Measurements from ENCODE around the gene WNT11. TPM values are rescaled to one million over a fixed set of nuclear protein-coding genes. Genes with fewer than 3 reads are reported as not detected.

Gene WNT11
- total RNA-seq, 3 donors from 2014 or later (not counting 1 experiment from before 2014, with no cell fraction given) = 0.47 to 1.3 (median 0.80) TPM

DNA sequence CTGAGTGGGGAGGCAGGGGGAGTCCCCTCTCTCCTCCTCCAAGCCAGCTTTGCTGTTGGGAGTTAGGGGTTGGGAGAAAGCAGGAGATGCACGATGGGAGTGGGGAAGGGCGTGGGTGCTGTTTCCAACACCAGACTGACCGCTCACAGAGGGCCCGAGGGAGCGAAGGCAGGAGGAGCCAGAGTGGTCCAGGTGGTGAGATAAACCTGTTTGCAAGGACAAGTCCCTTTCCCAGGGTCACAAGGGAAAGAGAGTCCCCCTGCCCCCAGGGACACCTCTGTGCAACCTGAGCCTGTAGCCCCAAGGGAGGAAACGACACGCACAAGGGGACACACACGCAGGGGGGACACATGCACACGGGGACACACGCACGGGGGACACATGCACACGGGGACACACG is 42.2 kb downstream of the WNT11 start:
- H3K9me3 Mint-ChIP-seq = no peaks in the 10 kb centered on the region
- no peak overlapping the region for H3K4me3 Mint-ChIP-seq
- intact Hi-C loops (cut with micrococcal nuclease) = no loop called here
- no peaks in the 10 kb centered on the region for H3K9me3 ChIP-seq (ENCODE audit: control insufficient read depth, insufficient read depth, low read length)
- TF ChIP-seq, protein P1, sequence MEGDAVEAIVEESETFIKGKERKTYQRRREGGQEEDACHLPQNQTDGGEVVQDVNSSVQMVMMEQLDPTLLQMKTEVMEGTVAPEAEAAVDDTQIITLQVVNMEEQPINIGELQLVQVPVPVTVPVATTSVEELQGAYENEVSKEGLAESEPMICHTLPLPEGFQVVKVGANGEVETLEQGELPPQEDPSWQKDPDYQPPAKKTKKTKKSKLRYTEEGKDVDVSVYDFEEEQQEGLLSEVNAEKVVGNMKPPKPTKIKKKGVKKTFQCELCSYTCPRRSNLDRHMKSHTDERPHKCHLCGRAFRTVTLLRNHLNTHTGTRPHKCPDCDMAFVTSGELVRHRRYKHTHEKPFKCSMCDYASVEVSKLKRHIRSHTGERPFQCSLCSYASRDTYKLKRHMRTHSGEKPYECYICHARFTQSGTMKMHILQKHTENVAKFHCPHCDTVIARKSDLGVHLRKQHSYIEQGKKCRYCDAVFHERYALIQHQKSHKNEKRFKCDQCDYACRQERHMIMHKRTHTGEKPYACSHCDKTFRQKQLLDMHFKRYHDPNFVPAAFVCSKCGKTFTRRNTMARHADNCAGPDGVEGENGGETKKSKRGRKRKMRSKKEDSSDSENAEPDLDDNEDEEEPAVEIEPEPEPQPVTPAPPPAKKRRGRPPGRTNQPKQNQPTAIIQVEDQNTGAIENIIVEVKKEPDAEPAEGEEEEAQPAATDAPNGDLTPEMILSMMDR (IDR thresholded peaks at IDR 0.05) = no peak
- DNase-seq (no peak), ATAC-seq (no peak)
- no peak overlapping the region for H3K27ac ChIP-seq (ENCODE audit: low read length)
- no peaks in the 10 kb centered on the region for H3K27me3 ChIP-seq (ENCODE audit: control insufficient read depth, insufficient read depth, low read length)
- peaks cover 47% of the 10 kb centered on the region for H3K4me1 ChIP-seq (ENCODE audit: control insufficient read depth, insufficient read depth, low read length)
- H3K4me1 Mint-ChIP-seq = peaks cover 11 to 37% of the 10 kb centered on the region in 2 donors
- no peaks in the 10 kb centered on the region for H3K36me3 Mint-ChIP-seq
- H3K27ac Mint-ChIP-seq = no peak overlapping the region
- WGBS (ENCODE audit: insufficient coverage) = 88% methylated on average over 13 of the region's 13 CpGs
- no peaks in the 10 kb centered on the region for H3K36me3 ChIP-seq (ENCODE audit: control insufficient read depth, insufficient read depth, low read length)
- no peak overlapping the region for H3K4me3 ChIP-seq (ENCODE audit: low read length)
- no peaks in the 10 kb centered on the region for H3K27me3 Mint-ChIP-seq (ENCODE audit: low read depth in 2 of 2)

DNA sequence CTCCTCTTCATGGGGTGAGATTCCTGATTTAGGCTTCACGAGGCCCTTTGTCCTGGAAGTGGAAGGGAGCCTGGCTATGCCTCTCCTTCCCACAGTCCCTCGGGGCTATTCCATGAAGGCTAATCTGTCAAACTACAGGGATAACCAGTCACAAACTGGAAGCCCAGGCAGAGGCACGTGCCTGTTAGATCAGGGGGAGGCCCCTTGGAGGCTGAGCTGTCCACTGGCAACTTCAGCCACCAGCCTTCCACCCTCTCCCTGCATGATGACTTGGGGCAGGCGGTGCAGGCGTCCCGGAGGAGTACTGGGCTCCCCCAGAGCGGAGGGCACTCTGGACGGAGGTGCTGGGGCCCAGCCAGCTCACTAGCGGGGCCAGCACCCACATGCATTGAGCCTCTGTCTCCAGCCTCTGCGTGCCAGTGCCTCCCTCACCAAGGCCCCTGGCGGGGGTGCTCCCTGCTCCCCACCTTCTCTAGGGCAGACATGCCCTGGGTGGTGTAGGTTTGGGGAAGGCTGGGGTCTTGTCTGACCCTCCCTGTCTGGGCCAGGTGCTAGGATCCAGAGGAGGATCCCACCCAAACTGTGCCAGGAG is 42.9 kb downstream of the WNT11 start:
- no peaks in the 10 kb centered on the region for H3K36me3 Mint-ChIP-seq
- H3K27me3 Mint-ChIP-seq (ENCODE audit: low read depth in 2 of 2) = no peaks in the 10 kb centered on the region
- intact Hi-C loops (cut with micrococcal nuclease) = no loop called here
- Histone ChIP-seq H3K27me3 (ENCODE audit: control insufficient read depth, insufficient read depth, low read length) (no peaks in the 10 kb centered on the region), H3K4me1 (ENCODE audit: control insufficient read depth, insufficient read depth, low read length) (peaks cover 47% of the 10 kb centered on the region), H3K36me3 (ENCODE audit: control insufficient read depth, insufficient read depth, low read length) (no peaks in the 10 kb centered on the region), H3K27ac (ENCODE audit: low read length) (no peak overlapping the region), H3K4me3 (ENCODE audit: low read length) (no peak overlapping the region), H3K9me3 (ENCODE audit: control insufficient read depth, insufficient read depth, low read length) (no peaks in the 10 kb centered on the region)
- TF ChIP-seq, protein P1 (IDR thresholded peaks at IDR 0.05) = no peak
- no peak overlapping the region for H3K4me3 Mint-ChIP-seq
- DNase-seq (no peak), ATAC-seq (no peak)
- no peak overlapping the region for H3K27ac Mint-ChIP-seq
- no peaks in the 10 kb centered on the region for H3K9me3 Mint-ChIP-seq
- WGBS (ENCODE audit: insufficient coverage) = 89% methylated on average over 11 of the region's 11 CpGs
- peaks cover 11 to 37% of the 10 kb centered on the region in 2 donors for H3K4me1 Mint-ChIP-seq

DNA sequence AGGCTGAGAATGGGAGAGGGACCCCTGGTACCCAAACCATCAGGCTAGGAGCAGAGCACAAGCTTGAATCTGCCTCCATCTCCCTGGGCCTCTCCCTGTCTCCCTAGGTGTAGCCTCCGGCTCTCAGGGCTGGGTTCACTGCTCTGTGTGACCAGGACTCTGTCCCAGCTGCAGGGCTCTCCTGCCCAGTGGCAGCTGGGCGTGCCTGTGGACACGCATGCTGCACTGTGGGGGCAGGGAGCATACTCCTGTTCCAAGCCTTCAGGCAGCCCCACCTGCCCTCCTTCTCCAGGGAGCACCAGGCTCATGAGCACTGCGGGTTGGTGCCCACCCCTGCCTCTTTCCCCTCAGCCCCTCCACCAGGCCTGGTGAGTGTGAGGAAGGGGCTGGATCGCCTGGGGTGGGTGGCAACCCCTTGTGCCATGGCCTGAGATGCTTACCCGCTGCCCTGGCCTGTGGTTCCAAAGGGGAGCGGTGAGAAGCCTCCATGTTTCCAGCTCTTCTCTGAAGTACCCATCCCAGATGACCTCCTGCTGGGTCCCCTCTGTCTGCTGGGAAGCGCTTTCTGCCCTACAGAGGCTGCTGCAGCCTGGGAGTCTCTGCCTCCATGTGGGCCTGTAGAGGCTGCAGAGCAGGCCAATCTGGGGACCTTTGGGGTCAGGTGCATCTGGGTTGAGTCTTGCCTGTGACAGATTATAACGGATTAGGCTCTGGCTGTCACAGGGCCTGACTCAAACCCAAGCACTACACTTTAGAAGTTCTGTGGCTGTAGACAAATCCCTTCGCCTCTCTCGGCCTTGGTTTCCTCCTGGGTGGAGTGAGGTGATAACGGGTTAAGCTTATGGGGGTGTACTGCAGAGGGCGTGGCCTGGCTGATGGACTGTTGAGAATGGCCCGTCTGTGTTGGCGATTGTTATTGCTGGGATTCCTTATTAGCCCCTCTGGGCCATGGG is 43.7 kb downstream of the WNT11 start:
- TF ChIP-seq, protein P1 (IDR thresholded peaks at IDR 0.05) = no peak
- peaks cover 47% of the 10 kb centered on the region for H3K4me1 ChIP-seq (ENCODE audit: control insufficient read depth, insufficient read depth, low read length)
- Mint-ChIP-seq H3K4me3 (peak overlapping the region; percentile 55), H3K4me1 (peaks cover 11 to 37% of the 10 kb centered on the region in 2 donors), H3K36me3 (no peaks in the 10 kb centered on the region), H3K9me3 (no peaks in the 10 kb centered on the region), H3K27me3 (ENCODE audit: low read depth in 2 of 2) (no peaks in the 10 kb centered on the region), H3K27ac (peak overlapping the region; percentile 29 to 76)
- H3K27me3 ChIP-seq (ENCODE audit: control insufficient read depth, insufficient read depth, low read length) = no peaks in the 10 kb centered on the region
- no peak for DNase-seq
- WGBS (ENCODE audit: insufficient coverage) = 92% methylated on average over 14 of the region's 15 CpGs
- H3K9me3 ChIP-seq (ENCODE audit: control insufficient read depth, insufficient read depth, low read length) = no peaks in the 10 kb centered on the region
- intact Hi-C loops (cut with micrococcal nuclease) = no loop called here
- H3K27ac ChIP-seq (ENCODE audit: low read length) = no peak overlapping the region
- ATAC-seq = no peak
- no peaks in the 10 kb centered on the region for H3K36me3 ChIP-seq (ENCODE audit: control insufficient read depth, insufficient read depth, low read length)
- H3K4me3 ChIP-seq (ENCODE audit: low read length) = no peak overlapping the region

Measured in natural killer cell (primary cell).